Neural crest cell (in vitro differentiated cells): ENCODE data around the gene CSNK1G1. TPM values are rescaled to one million over a fixed set of nuclear protein-coding genes. Genes with fewer than 3 reads are reported as not detected.
A peak's percentile ranks its signal among the peaks of the same experiment; 100 is the strongest.

Experiments
- DNase-seq: peaks from one replicate; pipeline ENCODE4 v3.0.0; 2021; ENCODE audit warnings: low read depth, mixed read lengths, low spot score
- H3K27ac Mint-ChIP-seq: one replicate; pipeline ENCODE4 v1.8.0; 2021; ENCODE audit warnings: mild to moderate bottlenecking, mixed read lengths; ENCODE audit not compliant: unreplicated experiment
- H3K27me3 Mint-ChIP-seq: 2 replicates; pipeline ENCODE4 v1.8.0; 2021; ENCODE audit warnings: low read depth, mild to moderate bottlenecking, mixed read lengths
- H3K36me3 Mint-ChIP-seq: 2 replicates; pipeline ENCODE4 v1.8.0; 2021; ENCODE audit warnings: low read depth, mild to moderate bottlenecking, mixed read lengths
- H3K4me1 Mint-ChIP-seq: 2 replicates; pipeline ENCODE4 v1.8.0; 2021; ENCODE audit warnings: mixed read lengths
- H3K4me3 Mint-ChIP-seq: one replicate; pipeline ENCODE4 v1.8.0; 2021; ENCODE audit warnings: mild to moderate bottlenecking, mixed read lengths
- H3K9me3 Mint-ChIP-seq: 2 replicates; pipeline ENCODE4 v1.8.0; 2021; ENCODE audit warnings: mixed read lengths
- total RNA-seq: library from RNA; stranded (reverse); gene quantifications from 2 replicates; pipeline ENCODE4 v1.2.1, GENCODE V29; 2021
- TF ChIP-seq, protein P1 (sequence below): fragments of 200-600 bp; sonication (generic); conservative IDR thresholded peaks from 2 replicates; pipeline ENCODE4 v1.5.0; 2021; ENCODE audit warnings: antibody characterized with exemption, mild to moderate bottlenecking

CSNK1G1 gene
- total RNA-seq, 1 donor from 2014 or later = 15.5 TPM

DNA sequence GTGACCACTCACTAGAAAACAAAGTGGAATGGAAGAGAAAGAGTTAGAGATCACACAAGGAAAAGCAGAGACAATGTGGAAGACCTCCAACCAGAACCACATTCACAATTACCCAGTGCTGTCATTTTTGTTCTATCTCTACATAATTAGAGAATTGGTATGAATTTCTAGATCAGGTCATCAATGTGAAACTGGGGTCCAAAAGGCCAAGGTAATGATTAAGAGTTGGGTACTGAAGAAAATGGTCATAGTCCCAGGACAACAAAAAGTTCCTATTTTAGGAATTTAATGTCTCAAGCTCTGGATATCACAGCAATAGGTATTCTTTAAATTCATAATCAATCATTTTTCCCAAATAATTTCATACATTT lies 108.5 kb downstream of the CSNK1G1 start:
- Mint-ChIP-seq H3K4me1 (peaks cover 16% of the 10 kb centered on the region), H3K36me3 (peaks cover 4% of the 10 kb centered on the region), H3K27ac (peak overlapping the region; percentile 37), H3K4me3 (no peak overlapping the region), H3K9me3 (no peaks in the 10 kb centered on the region), H3K27me3 (no peaks in the 10 kb centered on the region)
- TF ChIP-seq, protein P1, sequence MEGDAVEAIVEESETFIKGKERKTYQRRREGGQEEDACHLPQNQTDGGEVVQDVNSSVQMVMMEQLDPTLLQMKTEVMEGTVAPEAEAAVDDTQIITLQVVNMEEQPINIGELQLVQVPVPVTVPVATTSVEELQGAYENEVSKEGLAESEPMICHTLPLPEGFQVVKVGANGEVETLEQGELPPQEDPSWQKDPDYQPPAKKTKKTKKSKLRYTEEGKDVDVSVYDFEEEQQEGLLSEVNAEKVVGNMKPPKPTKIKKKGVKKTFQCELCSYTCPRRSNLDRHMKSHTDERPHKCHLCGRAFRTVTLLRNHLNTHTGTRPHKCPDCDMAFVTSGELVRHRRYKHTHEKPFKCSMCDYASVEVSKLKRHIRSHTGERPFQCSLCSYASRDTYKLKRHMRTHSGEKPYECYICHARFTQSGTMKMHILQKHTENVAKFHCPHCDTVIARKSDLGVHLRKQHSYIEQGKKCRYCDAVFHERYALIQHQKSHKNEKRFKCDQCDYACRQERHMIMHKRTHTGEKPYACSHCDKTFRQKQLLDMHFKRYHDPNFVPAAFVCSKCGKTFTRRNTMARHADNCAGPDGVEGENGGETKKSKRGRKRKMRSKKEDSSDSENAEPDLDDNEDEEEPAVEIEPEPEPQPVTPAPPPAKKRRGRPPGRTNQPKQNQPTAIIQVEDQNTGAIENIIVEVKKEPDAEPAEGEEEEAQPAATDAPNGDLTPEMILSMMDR = no peak
- no peak for DNase-seq

DNA sequence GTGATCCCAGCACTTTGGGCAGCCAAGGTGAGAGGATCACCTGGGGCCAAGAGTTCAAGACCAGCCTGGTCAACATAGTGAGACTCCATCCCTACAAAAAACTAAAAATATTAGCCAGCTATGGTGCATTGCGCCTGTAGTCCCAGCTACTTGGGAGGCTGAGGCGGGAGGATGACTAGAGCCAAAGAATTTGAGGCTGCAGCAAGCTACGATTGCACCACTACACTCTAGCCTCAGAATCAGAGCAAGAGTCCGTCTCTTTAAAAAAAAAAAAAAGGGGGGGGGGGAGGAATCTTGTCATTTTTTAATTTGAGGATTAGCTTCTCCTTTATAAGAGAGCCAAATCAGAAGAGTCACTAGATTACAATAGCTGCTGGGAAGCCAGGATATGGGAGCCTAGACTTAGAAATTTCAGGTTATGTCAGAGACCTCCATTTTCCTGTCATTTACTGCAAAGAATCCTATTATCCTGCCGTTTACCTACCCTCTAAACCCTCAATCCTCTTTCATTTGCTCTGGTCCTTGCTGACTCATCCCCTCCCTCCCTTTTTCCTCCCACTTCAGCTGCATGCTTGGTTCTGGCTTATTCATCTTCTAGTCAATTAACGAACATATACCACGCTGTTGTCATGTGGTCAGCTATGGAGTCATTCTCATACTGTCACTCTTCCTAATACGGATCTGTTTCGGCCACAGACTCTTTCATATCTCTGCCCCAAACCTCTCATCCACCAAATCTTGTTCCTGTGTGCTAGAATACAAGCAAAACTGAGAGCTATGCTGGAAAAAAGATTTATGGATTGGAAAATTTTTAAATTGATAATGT lies 109.4 kb downstream of the CSNK1G1 start:
- Mint-ChIP-seq H3K4me1 (peaks cover 16% of the 10 kb centered on the region), H3K4me3 (no peak overlapping the region), H3K36me3 (peaks cover 4% of the 10 kb centered on the region), H3K27me3 (no peaks in the 10 kb centered on the region), H3K9me3 (no peaks in the 10 kb centered on the region), H3K27ac (no peak overlapping the region)
- TF ChIP-seq, protein P1 = no peak
- DNase-seq = no peak

DNA sequence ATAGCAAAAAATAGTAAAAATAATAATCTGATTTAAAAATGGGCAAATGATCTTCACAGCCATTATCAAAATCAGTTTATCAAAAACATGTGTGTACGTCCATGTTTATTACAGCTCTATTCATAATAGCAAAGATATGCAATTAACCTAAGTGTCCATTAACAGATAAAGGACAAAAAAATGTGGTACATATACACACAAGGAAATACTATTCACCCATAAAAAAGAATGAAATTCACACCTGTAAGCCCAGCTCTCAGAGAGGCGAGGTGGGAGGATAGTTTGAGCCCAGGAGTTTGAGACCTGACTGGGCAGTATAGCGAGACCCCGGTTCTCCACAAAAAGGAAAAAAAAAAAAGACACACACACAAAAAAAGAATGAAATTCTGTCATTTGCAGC lies 110.6 kb downstream of the CSNK1G1 start:
- Mint-ChIP-seq H3K27ac (no peak overlapping the region), H3K36me3 (peaks cover 4% of the 10 kb centered on the region), H3K4me3 (no peak overlapping the region), H3K9me3 (no peaks in the 10 kb centered on the region), H3K4me1 (peaks cover 16% of the 10 kb centered on the region), H3K27me3 (no peaks in the 10 kb centered on the region)
- no peak for DNase-seq
- TF ChIP-seq, protein P1 = no peak

DNA sequence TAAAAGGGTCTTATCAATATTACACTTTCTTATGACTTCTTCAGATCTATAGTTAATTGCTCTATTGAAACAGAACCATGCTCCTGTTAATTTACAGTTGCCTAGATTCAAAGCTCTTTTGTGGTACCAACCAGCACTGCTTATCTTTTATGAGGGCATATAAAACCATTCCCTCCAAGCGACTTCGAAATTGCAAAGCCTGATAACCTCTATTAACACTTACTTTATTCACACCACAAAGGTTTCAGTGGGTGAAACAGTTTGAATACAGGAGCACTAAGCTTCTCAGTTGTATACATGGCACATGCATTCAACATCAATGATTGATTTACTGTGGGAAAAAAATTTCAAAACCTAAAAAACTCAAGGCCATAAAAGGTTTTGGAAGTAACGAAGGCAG lies 118.3 kb downstream of the CSNK1G1 start:
- H3K4me3 Mint-ChIP-seq = no peak overlapping the region
- H3K36me3 Mint-ChIP-seq = no peaks in the 10 kb centered on the region
- DNase-seq = no peak
- H3K27me3 Mint-ChIP-seq = no peaks in the 10 kb centered on the region
- no peaks in the 10 kb centered on the region for H3K9me3 Mint-ChIP-seq
- H3K27ac Mint-ChIP-seq = no peak overlapping the region
- peaks cover 5% of the 10 kb centered on the region for H3K4me1 Mint-ChIP-seq
- TF ChIP-seq, protein P1 = no peak

DNA sequence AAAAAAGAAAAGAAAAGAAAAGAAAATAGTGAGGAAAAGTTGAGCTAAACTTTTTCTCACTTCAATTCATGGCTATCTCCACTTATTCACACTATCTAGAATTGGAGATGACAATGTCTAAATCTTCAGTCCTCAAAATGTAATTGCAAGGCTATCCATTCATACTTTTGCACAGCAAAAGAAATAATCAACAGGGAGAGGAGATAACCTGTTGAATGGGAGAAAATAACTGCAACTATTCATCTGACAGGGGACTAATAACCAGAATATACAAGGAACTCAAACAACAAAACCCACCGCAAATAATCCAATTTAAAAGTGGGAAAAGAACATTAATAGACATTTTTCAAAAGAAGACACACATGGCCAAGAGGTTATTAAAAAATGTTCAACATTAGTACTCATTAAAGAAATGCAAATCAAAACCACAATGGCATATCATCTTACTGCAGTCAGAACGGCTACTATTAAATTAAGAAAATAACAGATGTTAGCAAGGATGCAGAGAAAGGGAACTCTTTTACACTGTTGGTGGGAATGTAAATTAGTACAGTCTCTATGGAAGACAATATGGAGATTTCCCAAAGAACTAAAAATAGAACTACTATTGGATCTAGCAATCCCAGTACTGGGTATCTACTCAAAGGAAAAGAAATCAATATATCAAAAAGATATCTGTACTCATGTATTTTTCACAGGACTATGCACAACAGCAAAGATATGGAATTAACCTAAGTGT lies 119.6 kb downstream of the CSNK1G1 start:
- Mint-ChIP-seq H3K27me3 (no peaks in the 10 kb centered on the region), H3K9me3 (no peaks in the 10 kb centered on the region), H3K4me3 (no peak overlapping the region), H3K36me3 (no peaks in the 10 kb centered on the region), H3K4me1 (peaks cover 5% of the 10 kb centered on the region), H3K27ac (no peak overlapping the region)
- TF ChIP-seq, protein P1 = no peak
- no peak for DNase-seq
